HG02571 (cell line): ENCODE results near the gene FGD5.
"Not testable (repeated sequence)": the region's sequence is repeated elsewhere in the genome, so short reads cannot be mapped to it uniquely, and the experiment has no call there.

Source experiments
- ATAC-seq: cut with Tn5 transposase; IDR thresholded peaks from one replicate; pipeline ENCODE4 v1.9.1; 2021; ENCODE audit warnings: mild to moderate bottlenecking, moderate library complexity; ENCODE audit not compliant: unreplicated experiment

FGD5 gene

GRCh38 chr3:14804835-14805780, 13.7 kb upstream of the FGD5 start:
- no peak for ATAC-seq

GRCh38 chr3:14805961-14806537, 12.7 kb upstream of the FGD5 start:
- ATAC-seq = no peak

- no peak for ATAC-seq
Measured at GRCh38 chr3:14806641-14807263, 12.0 kb upstream of the FGD5 start.

- ATAC-seq = no peak
Measured at GRCh38 chr3:14808025-14808424, 10.7 kb upstream of the FGD5 start.

GRCh38 chr3:14808502-14809266, 10.1 kb upstream of the FGD5 start:
- no peak for ATAC-seq

- ATAC-seq = not testable (repeated sequence)
Measured at GRCh38 chr3:14809611-14810010, 9.2 kb upstream of the FGD5 start.

- ATAC-seq = no peak
Measured at GRCh38 chr3:14810070-14810791, 8.5 kb upstream of the FGD5 start.

GRCh38 chr3:14810801-14811661, 7.7 kb upstream of the FGD5 start:
- ATAC-seq = no peak

- ATAC-seq = no peak
Measured at GRCh38 chr3:14811684-14812083, 7.1 kb upstream of the FGD5 start.

- ATAC-seq = no peak
Measured at GRCh38 chr3:14812196-14812790, 6.5 kb upstream of the FGD5 start.

GRCh38 chr3:14814411-14814871, 4.3 kb upstream of the FGD5 start:
- no peak for ATAC-seq

GRCh38 chr3:14816359-14816758, 2.4 kb upstream of the FGD5 start:
- no peak for ATAC-seq

GRCh38 chr3:14819671-14820070, 909 bp downstream of the FGD5 start:
- no peak for ATAC-seq

- no peak for ATAC-seq
Measured at GRCh38 chr3:14820156-14820555, 1.4 kb downstream of the FGD5 start.

- no peak for ATAC-seq
Measured at GRCh38 chr3:14821151-14821550, 2.4 kb downstream of the FGD5 start.

- no peak for ATAC-seq
Measured at GRCh38 chr3:14822134-14822533, 3.4 kb downstream of the FGD5 start.

- ATAC-seq = no peak
Measured at GRCh38 chr3:14822670-14823390, 4.1 kb downstream of the FGD5 start.

- ATAC-seq = no peak
Measured at GRCh38 chr3:14823393-14823792, 4.6 kb downstream of the FGD5 start.
